Islet of Langerhans (tissue), 1 donor: Measurements from ENCODE around the gene NPPB.

Experiments used
- FAIRE-seq: peaks from one replicate; lab custom pipeline; 2011; peaks lifted over from hg19 to GRCh38; lab: Jason Lieb, UNC

NPPB gene

DNA sequence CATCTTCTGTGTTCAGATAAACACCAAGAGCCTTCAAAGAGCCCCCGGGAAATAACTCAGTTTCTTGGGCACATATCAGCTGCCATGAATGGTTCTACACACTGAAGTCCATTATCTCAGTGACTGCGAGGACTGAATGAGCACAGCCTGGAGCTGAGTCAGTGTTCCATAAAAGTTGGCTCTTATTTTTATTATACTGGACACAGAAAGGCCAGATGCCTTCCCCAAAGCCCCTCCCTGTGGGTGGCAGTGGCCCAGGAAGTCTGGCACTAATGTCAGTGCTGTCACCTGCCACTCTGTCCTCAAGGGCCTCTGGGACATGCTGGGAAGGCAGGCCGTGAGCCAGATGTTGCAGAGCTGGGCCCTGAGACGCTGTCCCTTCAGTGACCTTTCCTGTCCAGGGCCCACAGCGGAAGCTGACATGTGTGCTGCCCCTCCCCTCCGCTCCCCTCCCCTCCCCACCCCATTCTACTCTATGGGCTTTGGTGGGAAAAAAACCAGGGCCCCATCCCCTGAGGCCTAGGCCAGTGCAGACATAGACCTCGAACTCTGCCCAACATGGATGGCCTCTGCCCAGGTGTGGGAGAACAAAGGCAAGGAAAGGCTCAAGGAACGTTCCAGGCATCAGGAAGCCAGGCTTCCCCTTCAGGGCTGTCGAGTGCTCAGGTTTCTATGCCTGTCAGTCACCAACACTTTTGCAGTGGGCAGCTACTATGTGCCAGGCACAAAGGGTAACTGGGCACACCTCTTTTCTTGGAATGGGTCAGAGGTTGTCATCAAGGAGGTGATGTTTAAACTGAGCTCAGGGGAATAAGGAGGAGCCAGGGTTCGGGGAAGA is 22.4 kb upstream of the NPPB start:
- FAIRE-seq, result no peak

DNA sequence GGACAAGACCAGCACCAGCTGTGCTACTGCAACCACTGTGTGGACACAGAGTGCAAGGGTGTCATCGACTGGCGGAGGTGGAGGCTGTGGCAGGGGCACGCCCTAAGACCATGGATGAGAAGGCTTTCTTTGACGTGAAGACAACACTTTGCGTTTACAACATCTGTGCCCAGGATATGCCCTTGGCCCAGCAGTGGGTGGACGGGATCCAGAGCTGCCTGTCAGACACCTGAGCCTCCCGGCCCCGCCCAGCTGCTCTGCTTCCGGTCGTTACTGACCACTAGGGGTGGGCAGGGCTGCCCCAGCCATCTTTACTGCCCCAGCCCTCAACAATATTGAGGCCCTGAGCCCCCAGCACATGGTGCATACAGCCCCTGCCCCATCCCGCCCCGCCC is 21.4 kb upstream of the NPPB start:
- no peak for FAIRE-seq

DNA sequence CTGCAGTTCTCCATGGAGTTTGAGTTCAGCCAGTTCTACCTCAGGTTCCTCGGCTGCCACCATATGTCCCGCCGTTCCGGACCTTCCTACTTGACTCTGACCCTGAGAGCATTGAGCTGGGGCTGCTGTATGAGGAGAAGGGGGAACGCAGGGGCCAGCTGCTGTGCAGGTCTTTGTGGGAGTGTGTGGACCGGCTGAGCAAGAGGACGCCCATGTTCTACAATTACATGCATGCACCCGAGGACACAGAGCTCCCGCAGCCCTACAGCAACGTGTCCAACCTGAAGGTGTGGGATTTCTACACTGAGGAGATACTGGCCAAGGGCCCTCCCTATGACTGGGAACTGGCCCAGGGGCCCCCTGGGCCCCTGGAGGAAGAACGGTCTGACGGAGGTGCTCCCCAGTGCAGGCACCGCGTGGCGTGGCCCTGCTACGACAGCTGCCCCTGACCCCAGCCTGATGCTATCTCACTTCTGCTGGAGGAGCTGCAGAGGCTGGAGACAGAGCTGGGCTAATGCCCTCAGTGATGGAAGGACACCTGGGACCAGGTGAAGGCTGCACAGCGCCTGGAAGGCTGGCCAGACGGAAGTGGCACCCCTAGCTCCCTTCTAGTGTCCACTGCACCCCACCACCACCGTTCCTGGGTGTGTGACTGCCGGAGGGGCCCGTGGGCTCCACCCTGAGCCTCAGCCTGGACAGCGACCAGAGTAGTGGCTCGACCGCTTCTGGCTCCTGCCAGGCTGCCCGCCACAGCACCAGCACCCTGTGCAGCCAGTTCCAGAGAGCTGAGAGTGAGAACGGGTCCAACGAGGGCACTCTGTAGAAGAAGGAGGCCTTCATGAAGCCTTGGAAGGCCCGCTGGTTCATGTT is 20.8 kb upstream of the NPPB start:
- no peak for FAIRE-seq

DNA sequence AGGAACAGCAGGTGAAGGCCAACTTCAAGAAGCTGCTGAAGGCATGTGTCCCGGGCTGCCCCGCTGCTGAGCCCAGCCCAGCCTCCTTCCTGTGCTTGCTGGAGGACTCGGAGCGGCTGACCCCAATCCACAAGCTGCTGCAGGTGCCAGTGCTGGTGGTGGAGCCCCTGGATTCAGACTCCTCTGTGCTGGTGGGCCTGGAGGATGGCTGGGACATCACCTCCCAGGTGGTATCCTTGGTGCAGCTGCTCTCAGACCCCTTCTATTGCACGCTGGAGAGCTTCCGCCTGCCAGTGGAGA is 20.1 kb upstream of the NPPB start:
- no peak for FAIRE-seq

DNA sequence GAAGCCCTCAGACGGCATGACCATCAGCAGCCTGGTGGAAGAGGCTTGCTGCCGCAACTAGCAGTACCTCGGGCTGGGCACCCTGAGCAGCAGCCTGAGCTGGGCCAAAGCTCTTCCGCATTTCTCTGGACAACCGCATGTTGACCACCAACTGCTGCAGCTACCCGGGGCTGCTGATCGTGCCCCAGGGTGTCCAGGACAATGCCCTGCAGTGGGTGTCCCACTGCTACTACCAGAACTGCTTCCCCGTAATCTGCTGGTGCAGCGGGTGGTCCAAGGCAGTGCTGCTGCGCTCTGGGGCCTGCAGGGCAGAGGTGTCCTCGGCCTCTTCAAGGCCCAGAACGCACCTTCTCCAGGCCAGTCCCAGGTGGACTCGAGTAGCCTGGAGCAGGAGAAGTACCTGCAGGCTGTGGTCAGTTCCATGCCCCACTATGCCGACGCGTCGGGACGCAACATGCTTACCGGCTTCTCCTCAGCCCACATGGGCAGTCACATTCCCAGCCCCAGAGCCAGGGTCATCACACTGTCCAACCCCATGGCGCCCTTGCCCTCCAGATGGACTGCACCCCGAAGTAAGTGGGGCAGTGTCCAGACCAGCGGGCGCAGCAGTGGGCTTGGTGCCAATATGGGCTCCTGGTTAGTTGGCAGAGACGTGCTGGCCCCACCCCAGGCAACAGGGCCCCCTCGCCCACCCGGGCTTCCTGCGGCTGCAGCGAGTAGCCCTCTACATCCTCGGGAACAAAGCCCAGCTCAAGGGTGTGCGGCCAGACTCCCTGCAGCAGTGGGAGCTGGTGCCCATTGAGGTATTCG is 19.5 kb upstream of the NPPB start:
- no peak for FAIRE-seq

DNA sequence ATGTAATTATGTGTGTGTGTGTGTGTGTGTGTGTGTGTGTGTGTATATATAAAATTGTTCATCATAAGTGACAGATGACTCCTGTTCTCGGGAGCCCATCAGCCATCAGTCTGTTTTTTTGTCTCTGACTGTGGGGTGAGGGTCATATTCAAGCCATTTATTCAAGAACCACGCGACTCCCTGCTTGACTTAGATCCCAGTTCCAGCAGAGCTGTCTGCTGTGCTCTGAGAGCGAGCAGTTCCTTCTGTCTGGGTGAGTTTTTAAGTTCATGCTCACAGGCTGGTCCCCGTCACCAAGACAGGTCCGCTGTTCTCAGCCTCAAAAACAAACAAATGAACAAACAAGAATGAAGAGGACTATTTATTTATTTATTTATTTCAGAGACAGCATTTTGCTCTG is 18.3 kb upstream of the NPPB start:
- no peak for FAIRE-seq

DNA sequence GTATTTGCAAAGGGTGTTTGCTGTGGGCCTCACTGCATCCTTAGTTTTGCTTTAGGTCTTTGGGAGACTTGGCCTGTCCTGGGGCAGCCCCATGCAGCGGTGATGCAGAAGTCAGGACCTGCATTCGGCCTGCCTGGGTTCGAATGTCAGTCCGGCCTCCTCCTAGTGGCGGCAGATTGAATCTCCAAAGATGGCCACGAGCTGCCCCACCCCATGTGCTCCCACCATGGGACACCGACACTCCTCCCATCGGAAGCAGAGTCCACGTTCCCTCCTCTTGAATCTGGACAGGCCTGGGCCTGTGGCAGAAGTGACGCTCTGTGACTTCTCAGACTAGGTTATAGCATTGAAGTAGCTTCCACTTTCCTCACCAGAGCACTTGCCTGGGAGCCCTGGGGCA is 16.3 kb upstream of the NPPB start:
- FAIRE-seq, result no peak

DNA sequence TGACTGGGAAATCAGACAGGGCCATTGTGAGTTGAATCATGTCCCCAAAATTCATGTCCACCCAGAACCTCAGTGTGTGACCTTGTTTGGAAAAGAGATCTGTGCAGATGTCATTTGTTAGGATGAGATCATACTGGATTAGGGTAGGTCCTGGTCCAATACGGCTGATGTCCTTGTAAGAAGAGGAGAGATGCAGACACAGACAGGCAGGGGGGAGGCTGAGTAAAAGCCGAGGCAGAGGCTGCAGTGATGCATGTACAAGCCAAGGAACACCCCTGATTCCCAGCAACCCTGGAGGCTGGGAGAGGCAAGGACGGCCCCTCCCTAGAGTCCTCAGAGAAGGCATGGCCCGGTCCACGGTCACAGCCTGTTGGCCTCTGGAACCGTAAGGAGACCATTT is 15.9 kb upstream of the NPPB start:
- FAIRE-seq, result no peak

DNA sequence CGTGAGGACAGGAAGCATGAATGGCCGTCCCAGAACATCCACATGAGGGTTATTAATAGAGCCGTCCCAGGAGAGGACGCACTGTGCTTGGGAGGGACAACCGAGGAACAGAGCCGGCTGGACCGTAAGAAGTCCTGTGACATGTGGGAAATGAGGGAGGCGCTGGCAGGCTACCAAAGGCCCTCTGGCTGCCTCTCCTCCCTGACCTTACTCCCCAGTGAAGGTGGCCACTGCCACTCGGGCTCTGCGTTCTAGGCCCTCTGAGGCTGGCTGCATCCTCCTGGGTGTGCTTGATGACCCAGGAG is 15.5 kb upstream of the NPPB start:
- FAIRE-seq, result no peak

DNA sequence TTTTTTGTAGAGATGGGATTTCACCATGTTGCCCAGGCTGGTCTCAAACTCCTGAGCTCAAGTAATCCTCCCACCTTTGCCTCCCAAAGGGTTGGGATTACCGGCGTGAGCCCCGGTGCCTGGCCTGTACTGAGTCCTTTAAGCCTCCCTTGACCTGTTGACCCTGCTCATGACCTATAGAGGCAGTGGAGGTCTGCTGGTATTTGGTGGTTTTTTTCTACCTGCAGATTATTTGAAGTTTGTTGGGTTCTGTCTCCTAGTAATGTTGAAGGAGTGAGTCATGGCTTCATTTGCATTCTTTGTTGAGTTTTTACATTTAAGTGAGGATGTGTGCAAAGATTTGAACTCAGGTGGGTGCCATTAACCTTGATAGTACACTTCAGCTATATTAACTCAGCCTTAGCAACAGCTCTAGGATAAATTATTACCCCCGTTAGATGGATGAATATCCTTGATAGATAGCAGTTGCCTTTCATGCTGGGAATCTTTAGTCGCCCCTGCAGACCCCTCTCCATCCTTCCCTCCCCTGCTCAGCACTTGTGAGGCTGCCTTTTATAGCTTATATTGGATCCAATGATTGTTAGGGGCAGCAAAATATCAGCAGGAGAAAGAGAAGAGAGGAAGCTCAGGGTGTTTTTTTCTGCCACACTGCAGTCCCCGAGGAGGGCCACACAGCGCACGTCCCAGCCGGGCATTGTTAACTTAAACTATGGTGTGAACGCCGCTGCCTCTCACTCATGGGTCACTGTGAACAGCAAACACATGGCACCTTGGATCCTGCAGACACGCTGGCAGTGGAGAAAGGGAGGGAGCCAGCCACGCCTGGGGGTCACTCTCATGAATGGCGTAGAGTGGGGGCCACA is 14.9 kb upstream of the NPPB start:
- no peak for FAIRE-seq

DNA sequence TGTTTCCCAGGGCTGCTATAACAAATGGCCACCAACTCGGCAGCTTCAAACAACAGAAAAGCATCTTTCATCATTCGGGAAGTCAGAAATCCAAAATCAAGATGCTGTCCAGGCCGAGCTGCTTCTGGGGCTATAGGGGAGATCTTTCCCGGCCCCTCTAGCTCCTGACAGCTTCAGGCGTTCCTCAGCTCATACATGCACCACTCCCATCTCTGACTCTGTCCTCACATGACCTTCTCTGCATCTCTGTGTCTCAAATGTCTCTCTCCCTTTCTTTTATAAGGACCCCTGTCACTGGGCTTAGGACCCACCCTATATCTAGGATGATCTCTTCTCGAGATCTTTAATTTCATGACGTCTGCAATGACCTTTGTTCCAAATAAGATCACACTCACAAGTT is 13.8 kb upstream of the NPPB start:
- no peak for FAIRE-seq

DNA sequence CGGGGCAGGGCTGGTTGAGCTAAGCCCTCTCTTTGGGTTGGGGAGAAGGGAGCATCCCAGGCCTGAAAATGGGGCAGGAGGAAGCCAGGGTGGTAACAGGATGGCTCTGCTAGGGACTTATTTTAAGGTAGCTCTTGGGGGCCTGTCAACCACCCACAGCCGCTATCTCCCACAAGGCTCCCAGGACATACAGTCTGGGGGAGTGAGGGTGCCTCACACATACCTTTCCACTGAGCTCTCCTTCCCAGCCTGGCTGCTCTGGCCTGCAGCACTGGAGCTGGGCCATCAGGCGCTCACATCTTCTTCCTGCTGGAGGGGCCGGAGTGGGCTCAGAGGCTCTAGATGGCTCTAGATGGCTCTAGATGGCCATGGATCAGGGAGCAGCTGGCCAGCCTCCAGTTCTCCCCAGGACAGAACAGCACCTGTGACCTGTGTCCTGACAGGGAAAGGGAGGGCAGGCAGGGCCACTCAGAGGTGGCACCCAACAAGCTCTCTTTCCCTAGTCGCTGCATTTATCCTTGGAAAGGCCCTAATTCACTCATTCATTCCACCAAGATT is 11.0 kb upstream of the NPPB start:
- FAIRE-seq, result no peak

DNA sequence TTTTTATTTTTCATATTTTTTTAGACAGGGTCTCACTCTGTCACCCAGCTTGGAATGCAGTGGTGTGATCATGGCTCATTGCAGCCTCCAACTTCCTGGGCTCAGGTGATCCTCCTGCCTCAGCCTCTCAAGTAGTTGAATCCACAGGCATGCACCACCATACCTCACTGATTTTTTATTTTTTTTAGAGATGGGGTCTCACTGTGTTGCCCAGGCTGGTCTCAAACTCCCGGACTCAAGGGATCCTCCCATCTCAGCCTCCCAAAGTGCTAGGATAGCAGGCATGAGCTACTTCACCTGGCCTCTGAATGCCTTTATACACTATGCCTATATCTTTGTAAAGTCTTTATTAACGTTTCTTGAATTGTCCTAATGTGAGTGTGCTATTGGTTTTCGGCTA is 10.4 kb upstream of the NPPB start:
- no peak for FAIRE-seq

DNA sequence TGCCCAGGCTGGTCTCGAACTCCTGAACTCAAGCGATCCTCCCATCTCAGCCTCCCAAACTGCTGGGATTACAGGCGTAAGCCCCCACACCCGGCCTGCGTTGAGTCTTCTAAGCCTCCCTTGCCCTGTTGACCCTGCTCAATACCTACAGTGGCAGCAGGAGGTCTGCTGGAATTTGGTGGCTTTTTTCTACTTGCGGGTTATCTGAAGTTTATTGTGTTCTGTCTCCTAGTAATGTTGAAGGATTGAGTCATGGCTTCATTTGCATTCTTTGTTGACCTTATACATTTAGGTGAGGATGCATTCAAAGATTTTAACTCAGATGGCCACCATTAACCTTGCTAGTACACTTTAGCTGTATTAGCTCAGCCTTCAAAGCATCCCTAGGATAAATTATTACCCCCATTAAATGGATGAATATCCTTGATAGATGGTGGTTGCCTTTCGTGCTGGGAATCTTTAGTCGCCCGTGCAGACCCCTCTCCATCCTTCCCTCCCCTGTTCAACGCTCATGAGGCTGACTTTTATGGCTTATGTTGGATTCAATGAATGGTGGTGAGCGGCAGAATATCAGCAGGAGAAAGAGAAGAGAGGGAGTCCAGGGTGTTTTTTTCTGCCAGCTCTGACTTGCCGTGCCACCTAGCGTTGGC is 9.7 kb upstream of the NPPB start:
- FAIRE-seq, result no peak

DNA sequence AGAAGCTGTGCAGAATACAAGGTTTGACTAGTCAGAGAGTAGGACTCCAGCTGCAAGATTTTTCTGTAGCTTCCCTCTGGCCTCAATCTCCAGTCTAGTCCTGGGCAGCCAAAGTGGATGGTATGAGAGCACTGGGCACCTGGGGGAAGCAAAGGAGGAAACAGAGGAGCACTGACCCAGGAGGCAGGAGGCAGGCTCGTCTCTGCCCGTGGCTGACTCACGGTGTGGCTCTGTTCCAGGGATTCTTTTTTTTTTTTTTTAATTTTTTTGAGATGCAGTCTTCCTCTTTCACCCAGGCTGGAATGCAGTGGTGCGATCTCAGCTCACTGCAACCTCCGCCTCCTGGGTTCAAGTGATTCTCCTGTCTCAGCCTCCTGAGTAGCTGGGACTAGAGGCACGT is 4.1 kb upstream of the NPPB start:
- FAIRE-seq, result no peak

DNA sequence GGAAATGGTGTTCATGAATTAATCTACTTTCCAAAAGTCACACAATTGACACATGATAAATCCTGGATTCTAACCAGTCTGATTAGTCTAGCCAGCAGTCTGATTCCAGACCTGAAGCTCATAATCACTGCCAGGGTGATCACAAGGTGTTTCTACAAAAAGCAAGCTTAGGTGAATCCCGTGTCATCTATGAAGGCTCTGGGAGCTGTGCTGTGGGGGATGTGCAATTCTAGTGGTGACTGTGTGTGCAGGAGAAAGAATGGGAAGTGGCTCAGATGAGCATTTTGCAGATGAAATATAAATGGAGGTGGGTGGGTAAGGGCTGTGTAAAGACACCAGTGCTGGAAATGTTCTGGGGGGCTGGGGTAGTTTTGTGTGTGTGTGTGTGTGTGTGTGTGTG is 1.8 kb upstream of the NPPB start:
- FAIRE-seq, result no peak

DNA sequence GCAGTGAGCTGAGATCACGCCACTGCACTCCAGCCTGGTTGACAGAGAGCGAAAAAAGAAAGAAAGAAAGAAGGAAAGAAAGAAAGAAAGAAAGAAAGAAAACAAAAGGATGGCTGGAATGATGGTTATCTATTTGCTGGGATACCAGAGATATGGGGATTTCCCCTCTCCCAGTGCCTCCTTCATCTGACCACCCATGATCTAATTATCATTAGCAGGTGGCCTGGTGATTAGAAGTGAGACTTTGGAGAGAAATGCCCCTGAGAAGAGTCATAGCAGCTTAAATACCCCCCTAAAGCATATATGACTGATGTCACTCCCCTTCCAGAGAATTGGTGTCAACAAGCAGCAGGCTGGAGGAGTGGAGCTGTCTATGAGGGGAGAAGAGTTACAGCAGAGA is 1.3 kb upstream of the NPPB start:
- FAIRE-seq, result no peak

DNA sequence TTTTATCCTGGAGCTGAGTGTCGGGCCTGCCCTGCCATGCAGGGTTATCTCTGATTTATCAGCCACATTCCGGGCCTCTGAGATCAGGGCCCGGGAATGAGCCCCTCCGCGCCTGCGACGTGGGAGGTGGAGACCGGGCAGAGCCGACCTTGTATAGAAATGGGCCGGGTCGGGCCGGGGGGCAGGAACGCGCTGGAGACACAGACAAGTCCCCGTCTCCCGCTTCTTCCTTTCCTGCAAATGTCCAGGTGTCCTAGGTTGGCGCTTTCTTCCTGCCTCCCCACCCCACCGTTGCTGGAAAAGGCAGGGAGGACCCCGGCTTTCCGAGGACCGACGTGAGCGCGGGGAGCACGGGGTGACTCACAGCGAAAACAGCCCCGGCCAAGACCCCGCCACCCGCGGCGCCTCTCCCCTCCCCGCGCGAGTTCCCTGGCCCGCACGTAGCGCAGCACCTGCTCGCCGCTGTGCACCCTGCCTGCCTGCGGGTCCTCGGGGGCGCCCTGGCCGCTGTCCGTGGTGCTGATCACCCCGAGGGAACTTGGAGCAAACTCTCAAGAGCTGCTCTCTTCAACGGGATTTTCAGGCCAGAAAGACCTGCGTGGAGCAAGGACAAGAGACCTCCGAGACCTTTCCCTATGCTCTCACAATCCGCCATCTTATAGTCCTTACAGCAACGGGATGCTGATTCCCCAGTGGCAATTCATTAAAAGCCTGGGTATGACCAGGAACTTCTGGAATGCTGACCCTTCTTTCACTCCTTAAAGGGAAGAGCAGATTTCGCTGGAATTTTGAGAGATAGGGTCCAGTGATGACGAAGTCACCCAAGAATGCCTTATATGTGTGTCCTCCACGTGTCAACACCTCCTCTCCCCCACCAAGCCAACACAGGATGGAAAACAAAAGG is 475 bp upstream of the NPPB start:
- FAIRE-seq, result no peak

DNA sequence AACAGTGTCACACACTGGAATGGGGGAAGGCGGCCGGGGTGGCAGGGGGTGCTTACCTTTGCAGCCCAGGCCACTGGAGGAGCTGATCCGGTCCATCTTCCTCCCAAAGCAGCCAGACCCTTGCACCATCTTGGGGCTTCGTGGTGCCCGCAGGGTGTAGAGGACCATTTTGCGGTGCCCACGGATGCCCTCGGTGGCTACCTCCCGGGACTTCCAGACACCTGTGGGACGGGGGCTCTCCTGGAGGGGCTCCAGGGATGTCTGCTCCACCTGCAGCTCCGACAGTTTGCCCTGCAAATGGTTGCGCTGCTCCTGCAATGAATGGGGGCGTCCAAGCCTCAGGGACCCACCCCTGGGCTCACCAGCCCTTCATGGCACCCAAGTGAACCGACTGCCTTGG is 587 bp downstream of the NPPB start:
- no peak for FAIRE-seq

DNA sequence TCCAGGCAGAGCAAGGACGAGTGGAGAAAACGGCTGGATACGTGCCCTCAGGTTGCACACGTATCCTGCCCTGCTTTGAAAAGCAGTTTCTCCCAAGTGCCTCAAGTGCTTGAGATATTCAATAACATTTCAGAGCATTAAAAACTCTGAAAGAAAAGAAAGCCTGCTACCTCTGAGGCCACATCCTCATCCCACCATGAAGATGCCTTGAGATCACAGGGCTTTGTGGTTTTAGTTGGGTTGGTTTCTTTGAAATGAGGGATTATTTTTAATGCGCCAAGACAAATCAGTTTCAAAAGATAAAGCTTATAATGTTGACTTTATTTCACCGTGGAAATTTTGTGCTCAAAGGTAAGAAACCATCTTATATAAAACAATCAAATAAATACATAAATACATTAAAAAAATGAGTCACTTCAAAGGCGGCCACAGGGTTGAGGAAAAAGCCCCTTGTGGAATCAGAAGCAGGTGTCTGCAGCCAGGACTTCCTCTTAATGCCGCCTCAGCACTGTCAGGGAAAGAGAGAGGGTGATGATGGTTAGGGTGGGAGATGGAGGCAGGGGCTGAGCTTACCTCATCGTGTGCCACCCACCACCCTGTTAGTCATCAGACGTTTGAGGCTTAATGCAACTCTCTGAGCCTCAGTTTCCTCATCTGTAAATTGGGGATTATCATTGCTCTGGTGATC is 1.4 kb downstream of the NPPB start:
- FAIRE-seq, result no peak
